Glutamatergic neuron (in vitro differentiated cells): ENCODE results near the gene NFYC. TPM values are rescaled to one million over a fixed set of nuclear protein-coding genes. Genes with fewer than 3 reads are reported as not detected.
A peak's percentile ranks its signal among the peaks of the same experiment; 100 is the strongest.

ENCODE experiments used
- DNase-seq: peaks from one replicate; pipeline ENCODE4 v3.0.0; 2022
- H3K27ac Mint-ChIP-seq: one replicate; pipeline ENCODE4 v1.8.0; 2020; ENCODE audit warnings: mild to moderate bottlenecking, mixed read lengths, inconsistent platforms; ENCODE audit not compliant: unreplicated experiment
- H3K27me3 Mint-ChIP-seq: one replicate; pipeline ENCODE4 v1.8.0; 2020; ENCODE audit warnings: mild to moderate bottlenecking, moderate library complexity, mixed read lengths, inconsistent platforms; ENCODE audit not compliant: unreplicated experiment
- H3K36me3 Mint-ChIP-seq: one replicate; pipeline ENCODE4 v1.8.0; 2020; ENCODE audit warnings: mild to moderate bottlenecking, mixed read lengths, inconsistent platforms; ENCODE audit not compliant: unreplicated experiment
- H3K4me1 Mint-ChIP-seq: one replicate; pipeline ENCODE4 v1.8.0; 2020; ENCODE audit warnings: mild to moderate bottlenecking, low read depth, mixed read lengths, inconsistent platforms; ENCODE audit not compliant: unreplicated experiment
- H3K4me3 Mint-ChIP-seq: one replicate; pipeline ENCODE4 v1.8.0; 2020; ENCODE audit warnings: mild to moderate bottlenecking, mixed read lengths, inconsistent platforms; ENCODE audit not compliant: unreplicated experiment
- H3K9me3 Mint-ChIP-seq: one replicate; pipeline ENCODE4 v1.8.0; 2020; ENCODE audit warnings: mild to moderate bottlenecking, moderate library complexity, mixed read lengths, inconsistent platforms; ENCODE audit not compliant: unreplicated experiment
- total RNA-seq: library from RNA; stranded (reverse); fragmentation: NEBNext Ultra II Directional; extraction: Animal tissue kit (Norgen Biotek cat#: 25700); gene quantifications from one replicate; pipeline ENCODE4 v1.2.1, GENCODE V29; 2021; ENCODE audit not compliant: unreplicated experiment
- TF ChIP-seq, protein P1 (sequence below): fragments of 200-600 bp; sonication (generic); IDR thresholded peaks from one replicate; pipeline ENCODE4 v1.5.0; 2021; ENCODE audit not compliant: partially characterized antibody, unreplicated experiment

The NFYC gene
- total RNA-seq, 1 donor from 2014 or later = 44.2 TPM

DNA sequence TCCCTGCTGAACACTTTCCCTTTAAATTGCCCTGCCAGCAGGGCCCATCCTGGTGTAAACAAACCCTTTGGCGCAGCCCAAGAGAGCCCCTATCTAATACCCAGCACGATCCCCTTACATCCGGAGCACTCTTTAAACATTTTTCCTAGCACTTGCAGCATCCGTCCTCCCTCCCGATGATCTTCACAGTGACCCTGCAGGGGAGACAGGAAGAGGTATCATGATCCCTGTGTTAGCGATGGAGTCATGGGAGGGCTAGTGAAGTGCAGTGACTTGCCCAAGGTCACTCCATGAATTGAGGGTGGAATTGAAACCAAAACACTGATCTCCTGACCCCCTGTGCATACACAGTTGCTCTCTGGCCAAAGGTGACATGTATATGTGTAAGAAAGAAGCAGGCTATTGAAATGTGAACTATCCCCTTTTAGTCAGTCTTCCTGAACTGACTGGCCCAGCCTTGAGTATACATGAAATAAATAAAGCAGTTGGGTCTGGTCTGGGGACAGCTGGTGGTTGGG is 82.3 kb downstream of the NFYC start:
- no peak overlapping the region for H3K4me3 Mint-ChIP-seq
- DNase-seq = no peak
- peaks cover 20% of the 10 kb centered on the region for H3K4me1 Mint-ChIP-seq
- peaks cover 4% of the 10 kb centered on the region for H3K27me3 Mint-ChIP-seq
- H3K36me3 Mint-ChIP-seq = peaks cover 16% of the 10 kb centered on the region
- H3K9me3 Mint-ChIP-seq = peaks cover 5% of the 10 kb centered on the region
- TF ChIP-seq, protein P1, sequence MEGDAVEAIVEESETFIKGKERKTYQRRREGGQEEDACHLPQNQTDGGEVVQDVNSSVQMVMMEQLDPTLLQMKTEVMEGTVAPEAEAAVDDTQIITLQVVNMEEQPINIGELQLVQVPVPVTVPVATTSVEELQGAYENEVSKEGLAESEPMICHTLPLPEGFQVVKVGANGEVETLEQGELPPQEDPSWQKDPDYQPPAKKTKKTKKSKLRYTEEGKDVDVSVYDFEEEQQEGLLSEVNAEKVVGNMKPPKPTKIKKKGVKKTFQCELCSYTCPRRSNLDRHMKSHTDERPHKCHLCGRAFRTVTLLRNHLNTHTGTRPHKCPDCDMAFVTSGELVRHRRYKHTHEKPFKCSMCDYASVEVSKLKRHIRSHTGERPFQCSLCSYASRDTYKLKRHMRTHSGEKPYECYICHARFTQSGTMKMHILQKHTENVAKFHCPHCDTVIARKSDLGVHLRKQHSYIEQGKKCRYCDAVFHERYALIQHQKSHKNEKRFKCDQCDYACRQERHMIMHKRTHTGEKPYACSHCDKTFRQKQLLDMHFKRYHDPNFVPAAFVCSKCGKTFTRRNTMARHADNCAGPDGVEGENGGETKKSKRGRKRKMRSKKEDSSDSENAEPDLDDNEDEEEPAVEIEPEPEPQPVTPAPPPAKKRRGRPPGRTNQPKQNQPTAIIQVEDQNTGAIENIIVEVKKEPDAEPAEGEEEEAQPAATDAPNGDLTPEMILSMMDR = no peak
- no peak overlapping the region for H3K27ac Mint-ChIP-seq

DNA sequence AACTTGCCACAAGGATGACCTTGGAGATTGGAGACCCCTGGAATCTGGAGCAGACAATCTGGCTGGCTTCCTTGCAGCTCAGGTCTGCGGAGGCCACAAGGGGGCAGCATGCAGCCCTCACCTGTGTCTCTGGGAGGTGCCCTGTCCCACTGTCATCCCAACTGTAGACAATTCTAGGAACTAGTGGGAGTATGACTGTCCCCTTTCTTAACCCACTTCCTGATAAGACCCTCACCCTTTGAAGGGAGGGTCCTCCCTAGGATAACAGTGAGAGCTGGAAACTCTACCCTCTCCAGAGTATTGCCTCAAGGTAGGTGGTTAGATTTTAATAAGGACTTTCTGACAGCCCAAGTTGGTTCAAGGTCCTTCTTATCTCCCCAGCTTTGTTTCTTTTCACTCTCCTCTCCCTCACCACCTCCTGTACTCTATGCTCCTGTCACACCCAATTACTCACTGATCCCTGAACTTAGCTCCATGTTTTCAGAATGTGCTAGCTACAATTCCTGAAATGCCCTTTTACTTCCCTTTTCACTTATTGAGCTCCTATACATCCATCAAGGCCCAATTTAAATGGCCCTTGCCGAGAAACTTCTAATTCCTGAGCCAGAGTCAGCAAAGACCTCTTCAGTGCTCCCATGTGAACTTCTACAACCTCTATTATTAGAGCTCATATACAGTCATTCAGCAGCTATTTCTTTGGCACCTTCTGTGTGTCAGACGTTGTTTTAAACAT is 82.9 kb downstream of the NFYC start:
- Mint-ChIP-seq H3K27me3 (peaks cover 4% of the 10 kb centered on the region), H3K4me3 (no peak overlapping the region), H3K9me3 (peaks cover 5% of the 10 kb centered on the region), H3K27ac (no peak overlapping the region), H3K36me3 (peaks cover 16% of the 10 kb centered on the region), H3K4me1 (peaks cover 18% of the 10 kb centered on the region)
- TF ChIP-seq, protein P1 = peak; percentile 78
- DNase-seq = peak; percentile 77

DNA sequence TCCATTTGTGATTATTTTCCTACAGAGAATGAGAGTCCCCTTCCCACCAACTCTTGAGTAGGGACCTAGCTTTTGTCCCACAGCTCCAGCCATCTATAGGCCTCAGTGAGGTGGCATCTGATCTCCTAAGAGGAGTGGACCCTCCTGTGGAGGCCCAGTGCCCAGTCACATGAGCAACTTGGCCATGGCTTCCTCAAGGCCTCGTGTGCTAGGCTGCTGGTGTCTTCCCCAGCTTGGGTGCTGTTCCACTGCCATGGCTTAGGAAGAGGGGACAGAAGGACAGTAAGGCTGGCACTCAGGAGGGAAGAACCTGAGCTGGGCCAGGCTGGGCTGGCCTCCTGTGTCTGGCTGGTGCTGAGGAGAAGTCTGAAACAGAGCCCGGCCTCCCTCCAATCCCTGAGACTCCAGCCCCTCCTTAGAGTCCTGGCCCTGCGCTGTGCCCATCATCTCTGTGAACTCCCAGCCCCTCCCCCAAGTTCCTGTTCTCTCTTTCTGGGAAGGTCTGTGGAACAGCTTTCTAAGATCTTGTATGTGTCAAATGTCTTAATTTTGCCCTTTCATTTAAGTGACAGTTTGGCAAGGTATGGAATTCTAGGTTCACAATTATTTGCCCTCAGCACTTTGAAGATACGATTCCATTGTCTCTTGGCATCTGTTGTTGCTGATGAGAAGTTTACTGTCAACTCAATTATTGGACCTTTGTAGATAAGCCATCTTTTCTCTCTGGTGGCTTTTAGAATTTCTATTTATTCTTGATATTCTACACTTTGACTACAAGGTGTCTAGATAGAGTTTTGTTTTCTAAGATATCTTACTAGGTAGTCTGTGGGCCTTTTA is 85.0 kb downstream of the NFYC start:
- Mint-ChIP-seq H3K36me3 (peaks cover 16% of the 10 kb centered on the region), H3K27ac (peak overlapping the region; percentile 12), H3K9me3 (peaks cover 5% of the 10 kb centered on the region), H3K4me3 (no peak overlapping the region), H3K4me1 (peaks cover 6% of the 10 kb centered on the region), H3K27me3 (peaks cover under 1% of the 10 kb centered on the region)
- TF ChIP-seq, protein P1 = no peak
- DNase-seq = no peak

- no peak overlapping the region for H3K27ac Mint-ChIP-seq
- no peak for DNase-seq
- no peak overlapping the region for H3K4me3 Mint-ChIP-seq
- TF ChIP-seq, protein P1 = no peak
- H3K27me3 Mint-ChIP-seq = peaks cover 4% of the 10 kb centered on the region
- peaks cover 16% of the 10 kb centered on the region for H3K36me3 Mint-ChIP-seq
- peaks cover 7% of the 10 kb centered on the region for H3K4me1 Mint-ChIP-seq
- H3K9me3 Mint-ChIP-seq = peaks cover 5% of the 10 kb centered on the region
These were observed 85.9 kb downstream of the NFYC start for GRCh38 chr1:40777224-40777970.
